ENCODE results near the gene RFC2.

RFC2 gene

GRCh38 chr7:74254129-74254857 is at the start of gene RFC2:
Gene RFC2, minus strand, starts transcription at chr7:74254399. Its CDS starts 16 bp downstream, at chr7:74254383.
- peak; percentile 95 for DNase-seq (ENCODE audit: low read depth in 2 of 2)

GRCh38 chr7:74302745-74303221 is 48.6 kb upstream of the RFC2 start:
- DNase-seq (ENCODE audit: low read depth in 2 of 2): no peak

- DNase-seq (ENCODE audit: low read depth in 2 of 2): no peak
Observed at GRCh38 chr7:74300926-74301325, 46.7 kb upstream of the RFC2 start.

DNA sequence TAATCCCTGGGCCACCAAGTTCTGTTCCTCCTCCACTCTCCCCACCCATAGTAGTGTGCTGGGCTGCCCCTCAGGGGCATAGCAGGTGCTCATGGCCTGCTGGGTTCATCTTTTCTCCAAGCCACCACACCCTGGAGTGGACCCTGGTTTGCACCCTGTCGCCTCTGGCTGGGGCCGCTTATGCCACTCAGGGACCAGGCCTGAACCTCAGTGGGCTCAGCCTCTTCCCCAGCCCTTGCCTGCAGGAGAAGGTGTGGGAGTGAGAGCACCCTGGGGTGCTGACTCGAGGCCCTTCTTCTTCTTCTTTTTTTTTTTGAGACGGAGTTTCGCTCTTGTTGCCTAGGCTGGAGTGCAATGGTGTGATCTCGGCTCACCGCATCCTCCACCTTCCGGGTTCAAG is 45.2 kb upstream of the RFC2 start:
- no peak for DNase-seq (ENCODE audit: low read depth in 2 of 2)

DNA sequence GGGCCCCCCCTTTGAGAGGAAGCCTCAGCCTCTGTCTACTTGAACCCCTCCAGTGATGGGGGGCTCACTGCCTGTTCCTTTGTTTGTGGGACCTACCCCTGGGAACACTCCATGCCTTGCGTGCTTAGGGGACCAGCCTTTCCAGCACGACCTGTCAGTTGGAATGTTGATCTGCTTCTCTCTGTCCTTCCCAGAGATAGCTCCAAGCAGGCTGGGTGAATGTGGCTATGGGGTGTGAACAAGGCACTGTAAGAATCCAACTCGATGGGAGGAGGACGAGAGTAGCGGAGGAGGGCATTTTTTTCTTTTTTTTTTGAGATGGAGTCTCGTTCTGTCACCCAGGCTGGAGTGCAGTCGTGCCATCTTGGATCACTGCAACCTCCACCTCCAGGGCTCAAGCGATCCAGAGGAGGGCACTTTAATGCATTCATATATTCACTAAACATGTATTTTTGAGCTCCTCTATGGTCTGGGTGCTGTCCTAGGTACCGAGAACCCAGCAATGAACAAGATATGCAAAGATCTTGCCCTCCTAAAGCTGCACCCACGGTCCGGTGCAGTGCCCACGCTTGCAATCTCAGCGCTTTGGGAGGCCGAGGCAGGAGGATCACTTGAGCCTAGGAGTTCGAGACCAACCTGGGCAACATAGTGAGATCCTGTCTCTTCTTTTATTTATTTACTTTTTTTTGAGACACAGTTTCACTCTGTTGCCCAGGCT is 43.5 kb upstream of the RFC2 start:
- DNase-seq (ENCODE audit: low read depth in 2 of 2): no peak

DNA sequence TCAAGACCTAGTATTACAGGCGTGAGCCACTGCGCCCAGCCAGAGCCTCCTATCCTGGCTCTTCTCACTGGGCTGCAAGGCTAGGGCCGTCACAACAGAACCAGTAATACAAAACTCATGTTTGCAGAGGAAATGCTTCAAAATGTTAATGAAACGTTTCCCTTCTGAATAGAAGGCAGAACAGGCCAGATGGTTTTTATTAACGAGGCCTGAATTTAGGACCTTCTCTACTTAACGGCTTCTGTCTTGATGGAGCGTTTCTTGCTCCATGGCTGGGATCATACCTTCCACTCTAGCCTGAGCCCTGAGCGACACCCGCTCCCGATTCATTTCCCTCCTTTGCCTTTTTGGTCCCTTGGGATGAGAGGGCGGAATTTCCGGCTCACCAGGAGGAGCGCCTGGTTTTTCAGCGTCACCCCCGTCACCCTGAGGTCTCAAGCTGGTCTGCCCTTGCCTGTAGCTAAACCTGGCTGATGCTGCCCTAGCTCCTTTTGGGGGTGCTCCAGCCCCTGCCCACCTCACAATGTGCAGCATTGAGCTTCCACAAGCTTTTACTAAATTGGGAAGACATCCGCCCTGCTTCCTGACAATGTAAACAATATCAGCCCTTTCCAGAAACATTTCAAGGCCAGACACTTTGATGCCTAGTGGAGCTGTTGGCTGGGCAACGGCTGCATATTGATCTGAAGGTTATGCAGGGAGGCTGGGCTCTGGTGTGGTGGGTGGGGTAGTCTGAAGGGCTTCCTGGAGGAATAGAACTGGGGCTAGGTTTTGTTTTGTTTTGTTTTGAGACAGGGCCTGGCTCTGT is 40.2 kb upstream of the RFC2 start:
- no peak for DNase-seq (ENCODE audit: low read depth in 2 of 2)

DNA sequence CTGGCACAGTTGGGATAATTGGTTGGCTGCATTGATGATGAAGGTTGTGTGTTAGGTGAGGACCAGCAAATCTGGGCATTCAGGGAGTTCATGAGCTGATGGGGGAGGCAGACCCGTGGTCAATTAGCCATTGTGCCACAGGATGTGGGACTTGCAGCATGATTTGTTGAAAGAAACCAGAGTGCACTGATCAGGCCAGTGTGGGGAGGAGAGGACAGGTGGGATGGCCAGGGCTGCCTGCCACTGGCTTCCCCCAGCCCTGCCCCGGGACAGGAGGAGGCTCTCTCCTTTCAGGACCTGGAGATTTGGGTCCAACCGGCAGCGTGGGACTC is 39.3 kb upstream of the RFC2 start:
- DNase-seq (ENCODE audit: low read depth in 2 of 2): no peak

- DNase-seq (ENCODE audit: low read depth in 2 of 2): no peak
Observed at GRCh38 chr7:74292757-74293576, 38.8 kb upstream of the RFC2 start.

- DNase-seq (ENCODE audit: low read depth in 2 of 2): no peak
Observed at GRCh38 chr7:74291535-74291934, 37.3 kb upstream of the RFC2 start.

- DNase-seq (ENCODE audit: low read depth in 2 of 2): no peak
Observed at GRCh38 chr7:74290981-74291441, 36.8 kb upstream of the RFC2 start.

DNA sequence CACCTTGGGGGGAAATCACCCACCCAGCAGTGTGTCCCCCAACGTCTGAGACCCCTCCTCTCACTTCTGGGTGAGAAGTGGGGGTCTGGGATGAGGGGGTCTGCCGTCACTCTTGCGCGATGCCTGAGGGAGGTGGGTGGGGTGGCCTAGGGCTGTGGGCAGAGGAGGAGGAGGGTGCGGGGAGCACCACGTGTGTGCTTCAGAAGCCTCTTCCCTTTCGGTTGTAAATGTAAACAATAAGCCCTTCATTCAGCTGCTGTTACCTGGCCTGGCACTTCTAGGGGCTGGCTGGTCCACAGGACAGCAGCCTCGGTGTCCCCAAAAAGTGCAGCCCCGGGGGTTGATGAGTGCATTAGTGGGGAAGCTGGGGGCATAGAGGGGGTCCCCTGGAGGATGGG is 36.4 kb upstream of the RFC2 start:
- DNase-seq (ENCODE audit: low read depth in 2 of 2): no peak

- DNase-seq (ENCODE audit: low read depth in 2 of 2): no peak
Observed at GRCh38 chr7:74289659-74290552, 35.7 kb upstream of the RFC2 start.

- DNase-seq (ENCODE audit: low read depth in 2 of 2): peak; percentile 61 to 69
Observed at GRCh38 chr7:74289018-74289658, 34.9 kb upstream of the RFC2 start, which contains the start of gene CLIP2. Gene CLIP2, plus strand, starts transcription at chr7:74289407. Its CDS starts 28,140 bp downstream, at chr7:74317547.

GRCh38 chr7:74288034-74288881 is 34.1 kb upstream of the RFC2 start:
- no peak for DNase-seq (ENCODE audit: low read depth in 2 of 2)

DNA sequence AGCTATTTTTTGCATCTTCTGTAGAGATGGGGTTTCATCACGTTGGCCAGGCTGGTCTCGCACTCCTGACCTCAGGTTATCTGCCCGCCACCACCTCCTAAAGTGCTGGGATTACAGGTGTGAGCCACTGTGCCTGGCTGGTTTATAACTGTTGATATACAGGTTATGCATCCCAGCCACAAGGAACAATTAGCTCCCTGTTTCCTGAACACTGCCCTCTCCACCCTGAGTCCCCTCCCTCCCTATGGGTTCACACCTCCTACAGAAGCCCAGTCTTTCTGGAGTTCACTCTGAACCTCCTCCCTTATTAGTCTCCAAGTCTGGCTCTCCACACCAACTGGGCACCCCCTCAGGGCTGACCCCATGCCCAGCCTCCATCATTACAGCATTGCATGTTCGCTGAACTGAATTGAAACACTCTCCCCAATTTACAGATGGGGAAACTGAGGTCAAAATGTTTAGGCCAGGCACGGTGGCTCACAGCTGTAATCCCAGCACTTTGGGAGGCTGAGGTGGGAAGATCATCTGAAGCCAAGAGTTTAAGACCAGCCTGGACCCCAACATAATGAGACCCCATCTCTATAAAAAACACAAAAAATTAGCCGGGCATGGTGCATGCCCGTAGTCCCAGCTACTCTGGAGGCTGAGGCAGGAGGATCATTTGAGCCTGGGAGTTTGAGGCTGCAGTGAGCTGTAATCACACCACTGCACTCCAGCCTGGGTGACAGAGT is 33.3 kb upstream of the RFC2 start:
- no peak for DNase-seq (ENCODE audit: low read depth in 2 of 2)

- no peak for DNase-seq (ENCODE audit: low read depth in 2 of 2)
Observed at GRCh38 chr7:74286131-74286530, 31.9 kb upstream of the RFC2 start.

DNA sequence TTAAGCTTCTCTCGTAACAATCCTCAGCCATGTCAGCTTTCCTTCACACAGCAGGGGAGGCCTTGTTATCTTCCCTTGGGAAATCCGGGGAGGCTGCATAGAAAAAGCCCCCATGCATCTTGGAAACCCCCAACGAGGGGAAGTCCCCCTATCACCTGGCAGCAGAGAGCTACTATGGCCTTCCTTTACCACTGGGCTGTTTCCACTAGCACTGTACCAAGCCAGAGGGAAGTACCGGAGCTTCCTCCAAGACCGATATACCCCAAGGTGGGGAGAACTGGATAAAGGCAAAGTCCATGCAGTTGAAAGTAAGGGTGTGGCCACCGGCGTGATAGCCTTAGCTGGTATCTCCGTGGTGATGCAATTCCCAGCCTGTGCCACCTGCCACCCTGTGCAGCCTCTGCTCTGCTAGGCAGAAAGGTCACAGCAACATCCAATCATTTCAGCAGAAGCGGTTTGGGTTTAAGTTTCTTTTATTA is 30.6 kb upstream of the RFC2 start:
- no peak for DNase-seq (ENCODE audit: low read depth in 2 of 2)

DNA sequence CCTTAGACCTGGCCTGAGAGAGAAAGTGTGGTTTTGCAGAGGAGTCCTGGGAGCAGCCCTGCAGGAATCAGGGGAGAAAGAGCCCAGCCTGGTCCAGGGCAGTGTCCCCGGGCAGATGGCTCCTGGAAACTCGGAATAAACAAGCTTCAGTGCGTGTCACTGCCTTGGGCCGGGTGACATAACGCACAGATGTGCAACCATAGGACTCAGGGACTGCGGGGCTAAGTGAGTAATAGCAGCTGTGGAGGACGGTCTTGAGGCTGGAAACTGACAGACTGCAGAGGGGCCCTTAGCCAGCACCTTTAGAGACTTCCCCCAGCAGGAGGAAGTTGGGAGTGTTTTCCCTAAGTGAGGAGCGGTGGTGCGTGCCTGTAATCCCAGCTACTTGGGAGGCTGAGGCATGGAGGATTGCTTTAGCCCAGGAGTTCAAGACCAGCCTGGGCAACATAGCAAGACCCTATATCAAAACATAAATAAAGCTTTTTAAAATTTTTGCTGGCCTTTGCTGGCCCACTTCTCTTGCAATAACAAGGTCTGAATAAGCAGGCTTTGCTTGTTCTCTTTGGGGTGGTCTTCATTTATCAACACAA is 29.8 kb upstream of the RFC2 start:
- DNase-seq (ENCODE audit: low read depth in 2 of 2): no peak
